HG02852 (cell line): ENCODE measurements around the gene PPTC7.
"Not testable (repeated sequence)": the region's sequence is repeated elsewhere in the genome, so short reads cannot be mapped to it uniquely, and the experiment has no call there.

Source experiments
- ATAC-seq: cut with Tn5 transposase; IDR thresholded peaks from one replicate; pipeline ENCODE4 v1.9.1; 2021; ENCODE audit warnings: mild to moderate bottlenecking, moderate library complexity; ENCODE audit not compliant: unreplicated experiment

The PPTC7 gene

GRCh38 chr12:110583137-110584059 is at the start of gene PPTC7:
Gene PPTC7 (minus strand): TSS chr12:110583318. CDS start chr12:110583031, 287 bp downstream.
- peak; percentile 87 for ATAC-seq

GRCh38 chr12:110627500-110628195 is 44.5 kb upstream of the PPTC7 start:
- ATAC-seq = no peak

- no peak for ATAC-seq
These were observed 39.5 kb upstream of the PPTC7 start for GRCh38 chr12:110622582-110622981.

- ATAC-seq = peak; percentile 46
These were observed 36.4 kb upstream of the PPTC7 start for GRCh38 chr12:110619534-110619953.

- no peak for ATAC-seq
These were observed 33.5 kb upstream of the PPTC7 start for GRCh38 chr12:110616471-110617115.

GRCh38 chr12:110615171-110615570 is 32.1 kb upstream of the PPTC7 start:
- ATAC-seq = no peak

GRCh38 chr12:110613771-110614684 is 30.9 kb upstream of the PPTC7 start, which contains the start of gene TCTN1:
Gene TCTN1 (plus strand): TSS chr12:110614129. CDS start chr12:110614183, 54 bp downstream.
- peak; percentile 85 for ATAC-seq

- no peak for ATAC-seq
These were observed 30.1 kb upstream of the PPTC7 start for GRCh38 chr12:110613071-110613770.

- ATAC-seq = no peak
These were observed 23.1 kb upstream of the PPTC7 start for GRCh38 chr12:110606253-110606611.

GRCh38 chr12:110602085-110602814 is 19.1 kb upstream of the PPTC7 start:
- not testable (repeated sequence) for ATAC-seq

GRCh38 chr12:110600254-110600653 is 17.1 kb upstream of the PPTC7 start:
- no peak for ATAC-seq

GRCh38 chr12:110599334-110599733 is 16.2 kb upstream of the PPTC7 start:
- ATAC-seq = no peak

- no peak for ATAC-seq
These were observed 14.8 kb upstream of the PPTC7 start for GRCh38 chr12:110597885-110598284.

GRCh38 chr12:110592919-110593318 is 9.8 kb upstream of the PPTC7 start:
- not testable (repeated sequence) for ATAC-seq

GRCh38 chr12:110592078-110592477 is 9.0 kb upstream of the PPTC7 start:
- ATAC-seq = no peak

- ATAC-seq = no peak
These were observed 8.4 kb upstream of the PPTC7 start for GRCh38 chr12:110591451-110592051.

- peak; percentile 75 for ATAC-seq
These were observed 7.7 kb upstream of the PPTC7 start for GRCh38 chr12:110590806-110591326.

- no peak for ATAC-seq
These were observed 6.9 kb upstream of the PPTC7 start for GRCh38 chr12:110590059-110590458.
